Measurements from ENCODE around the gene ANKRD36C.
"Not testable (repeated sequence)": the region's sequence is repeated elsewhere in the genome, so short reads cannot be mapped to it uniquely, and the experiment has no call there.

- TF ChIP-seq CTCF, POLR2A (IDR thresholded peaks at IDR 0.05): not testable (repeated sequence)
Measured at GRCh38 chr2:95789385-95789784, 202.2 kb downstream of the ANKRD36C start.
